HCT116 (cell line): ENCODE measurements around the gene HOXD8. TPM values are rescaled to one million over a fixed set of nuclear protein-coding genes. Genes with fewer than 3 reads are reported as not detected.

Experiments used
- ATAC-seq: fragments of 200-7000 bp; cut with Tn5 transposase; 2 replicates; pipeline ENCODE4 v1.9.1; 2020; ENCODE audit warnings: mild to moderate bottlenecking, moderate library complexity
- BruUV-seq: library from RNA; stranded (reverse); fragments of 400-500 nt; replicated peaks from 2 replicates; lab custom pipeline; 2021; lab: Mats Ljungman, UMichigan
- CTCF ChIA-PET: fragments of 300-600 bp; sonication (Branson Sonifier 250); formaldehyde crosslinking; loops from one replicate; lab custom pipeline; 2021; ENCODE audit warnings: antibody characterized with exemption; lab: Charles Lee
- POLR2A ChIA-PET: fragments of 300-600, 350-600 bp; sonication (Branson Sonifier 250); formaldehyde crosslinking; loops from one replicate; lab custom pipeline; 2021; ENCODE audit warnings: antibody characterized with exemption; lab: Charles Lee
- RAD21 ChIA-PET, 2 experiments: fragments of 300-600 bp; sonication (Branson Sonifier 250); formaldehyde crosslinking; loops; one replicate each; lab custom pipeline; 2023; ENCODE audit warnings: low total read pairs in 2 of 2; ENCODE audit not compliant: uncharacterized antibody in 2 of 2, unreplicated experiment in 2 of 2, low non-redundant PET in 1 of 2; lab: Charles Lee
- DNase-seq: peaks from one replicate; pipeline ENCODE4 v3.0.0-alpha.2; 2010; ENCODE audit warnings: low read depth, low spot score
- H2AFZ ChIP-seq: fragments of 200-600 bp; shearing (Covaris generic), sonication (generic); 2 replicates; pipeline ENCODE4 v1.6.1; 2017; ENCODE audit warnings: low read depth, mixed run types, mixed read lengths, antibody characterized with exemption, low read length; ENCODE audit not compliant: poor library complexity, severe bottlenecking
- H3K27ac ChIP-seq: 2 replicates; pipeline ENCODE4 v1.5.1; 2012; ENCODE audit warnings: low read depth, low read length
- H3K27me3 ChIP-seq: fragments of 200-600 bp; sonication (generic); 2 replicates; pipeline ENCODE4 v1.6.1; 2016; ENCODE audit warnings: mixed run types, low read length, mixed read lengths; ENCODE audit not compliant: insufficient read depth
- H3K36me3 ChIP-seq, 2 experiments: fragments of 200-500 bp in 1 of 2; fragments of 200-600 bp in 1 of 2; sonication (Bioruptor generic) in 1 of 2; sonication (generic) in 1 of 2; 2 replicates each; pipeline versions ENCODE4 v1.5.1 to v1.6.1; 2014 to 2016; ENCODE audit warnings: low read length in 2 of 2, inconsistent platforms in 1 of 2, mixed read lengths in 1 of 2, mixed run types in 1 of 2; ENCODE audit not compliant: insufficient read depth in 2 of 2, control insufficient read depth in 1 of 2
- H3K4me1 ChIP-seq, 2 experiments: fragments of 200-600 bp in 1 of 2; sonication (generic) in 1 of 2; 2 replicates each; pipeline versions ENCODE4 v1.5.1 to v1.6.1; 2012 to 2017; ENCODE audit warnings: low read length in 2 of 2, inconsistent platforms in 1 of 2, mild to moderate bottlenecking in 1 of 2, mixed read lengths in 1 of 2, mixed run types in 1 of 2, moderate library complexity in 1 of 2; ENCODE audit not compliant: insufficient read depth in 2 of 2, control insufficient read depth in 1 of 2
- H3K4me2 ChIP-seq: fragments of 200-600 bp; sonication (generic); 2 replicates; pipeline ENCODE4 v1.6.1; 2017; ENCODE audit warnings: mixed run types, low read length, mixed read lengths
- H3K4me3 ChIP-seq, 2 experiments: fragments of 200-600 bp in 1 of 2; sonication (generic) in 1 of 2; replicated peaks in 1 of 2; 2 replicates each; pipeline ENCODE4 v1.5.1; 2011 to 2016; ENCODE audit warnings: low read length in 2 of 2, control low read depth in 1 of 2, low read depth in 1 of 2, mild to moderate bottlenecking in 1 of 2, mixed read lengths in 1 of 2, mixed run types in 1 of 2
- H3K79me2 ChIP-seq: fragments of 200-600 bp; sonication (generic); 2 replicates; pipeline ENCODE4 v1.6.1; 2017; ENCODE audit warnings: mild to moderate bottlenecking, mixed run types, low read length, moderate library complexity, mixed read lengths; ENCODE audit not compliant: insufficient read depth
- H3K9ac ChIP-seq: fragments of 200-600 bp; sonication (generic); 2 replicates; pipeline ENCODE4 v1.6.1; 2016; ENCODE audit warnings: low read length, mixed read lengths
- H3K9me2 ChIP-seq: fragments of 200-600 bp; sonication (generic), shearing (Covaris generic); 2 replicates; pipeline ENCODE4 v1.6.1; 2017; ENCODE audit warnings: mixed run types, mild to moderate bottlenecking, moderate library complexity; ENCODE audit not compliant: insufficient read depth
- H3K9me3 ChIP-seq, 2 experiments: fragments of 200-500 bp in 1 of 2; fragments of 200-600 bp in 1 of 2; sonication (Bioruptor generic) in 1 of 2; sonication (generic) in 1 of 2; 2 replicates each; pipeline ENCODE4 v1.6.1; 2014 to 2017; ENCODE audit warnings: low read length in 2 of 2, mixed read lengths in 2 of 2, inconsistent platforms in 1 of 2, low read depth in 1 of 2, mild to moderate bottlenecking in 1 of 2, mixed run types in 1 of 2, moderate library complexity in 1 of 2; ENCODE audit not compliant: control insufficient read depth in 1 of 2, insufficient read depth in 1 of 2
- H4K20me1 ChIP-seq: fragments of 200-600 bp; sonication (generic), shearing (Covaris generic); 2 replicates; pipeline ENCODE4 v1.6.1; 2017; ENCODE audit warnings: mixed run types, mild to moderate bottlenecking, moderate library complexity; ENCODE audit not compliant: insufficient read depth
- ATF3 ChIP-seq: IDR thresholded peaks from 2 replicates; pipeline ENCODE4 v1.6.1; 2012
- CTCF ChIP-seq, 3 experiments: fragments of 200-600 bp in 1 of 3; sonication (generic) in 1 of 3; IDR thresholded peaks in 2 of 3; conservative IDR thresholded peaks in 1 of 3; 2 replicates each; pipeline ENCODE4 v1.5.1; 2012 to 2017; ENCODE audit warnings: low read depth in 2 of 3, low read length in 2 of 3, antibody characterized with exemption in 1 of 3, borderline replicate concordance in 1 of 3, control low read depth in 1 of 3, mild to moderate bottlenecking in 1 of 3, mixed read lengths in 1 of 3, mixed run types in 1 of 3, moderate library complexity in 1 of 3; ENCODE audit not compliant: insufficient read depth in 1 of 3
- EGR1 ChIP-seq: IDR thresholded peaks from 2 replicates; pipeline ENCODE4 v1.6.1; 2012; ENCODE audit warnings: low read depth
- POLR2AphosphoS5 ChIP-seq: IDR thresholded peaks from 2 replicates; pipeline ENCODE4 v1.6.1; 2011; ENCODE audit warnings: mild to moderate bottlenecking, low read depth, low read length, moderate library complexity
- SIN3A ChIP-seq: IDR thresholded peaks from 2 replicates; pipeline ENCODE4 v1.6.1; 2012; ENCODE audit warnings: low read depth
- SP1 ChIP-seq: IDR thresholded peaks from 2 replicates; pipeline ENCODE4 v1.6.1; 2012; ENCODE audit warnings: low read depth
- SRF ChIP-seq: IDR thresholded peaks from 2 replicates; pipeline ENCODE4 v1.6.1; 2012; ENCODE audit warnings: low read depth
- TCF7L2 ChIP-seq: IDR thresholded peaks from 2 replicates; pipeline ENCODE4 v1.7.0; 2011; ENCODE audit warnings: borderline replicate concordance, inconsistent platforms; ENCODE audit not compliant: insufficient read depth, insufficient read length; ENCODE audit errors: extremely low read depth
- intact Hi-C: fragments of 100-400 bp; cut with micrococcal nuclease; formaldehyde crosslinking; loops from 2 replicates; pipeline ENCODE4 v1.10.0; 2022
- total RNA-seq: library from RNA; stranded (reverse); gene quantifications from one replicate; pipeline ENCODE4 v1.2.1, GENCODE V29; 2021; ENCODE audit not compliant: unreplicated experiment
- TF ChIP-seq, protein P1 (sequence below): IDR thresholded peaks from 2 replicates; pipeline ENCODE4 v1.6.1; 2012

The HOXD8 gene
- total RNA-seq, 1 experiment from 2014 or later: 6.0 TPM

DNA sequence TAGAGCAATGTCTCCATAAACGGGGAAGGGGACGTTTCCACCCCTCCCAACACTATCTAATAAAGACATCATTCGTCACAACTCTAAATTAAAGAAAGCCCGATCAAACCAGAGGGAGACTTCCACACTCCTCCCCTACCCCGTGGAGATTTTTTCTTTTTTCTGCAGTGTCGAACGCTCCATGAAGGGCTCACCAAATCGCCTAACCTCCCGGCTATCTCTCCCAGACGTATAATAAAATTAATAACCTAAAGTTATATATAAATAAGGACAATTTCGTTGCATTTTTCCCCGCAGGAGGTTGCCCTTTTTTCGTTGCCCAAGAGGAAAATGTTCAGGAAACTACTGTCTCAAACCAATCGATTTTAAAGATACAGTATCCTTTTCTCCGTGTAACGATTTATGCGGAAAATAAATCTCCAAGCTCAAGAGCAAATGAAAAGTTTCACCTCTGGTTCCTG is 48.1 kb upstream of the HOXD8 start (continued):
- TF ChIP-seq CTCF (IDR thresholded peaks at IDR 0.05 in 2 of 3, conservative IDR thresholded peaks at IDR 0.05 in 1 of 3; ENCODE audit: borderline replicate concordance in 1 of 3, insufficient read depth in 1 of 3, low read depth in 2 of 3, low read length in 2 of 3): no peak
- no peak for TF ChIP-seq ATF3
- no peak for TF ChIP-seq TCF7L2
- no peak for TF ChIP-seq POLR2AphosphoS5
- TF ChIP-seq, all 23 proteins: peak for 0

DNA sequence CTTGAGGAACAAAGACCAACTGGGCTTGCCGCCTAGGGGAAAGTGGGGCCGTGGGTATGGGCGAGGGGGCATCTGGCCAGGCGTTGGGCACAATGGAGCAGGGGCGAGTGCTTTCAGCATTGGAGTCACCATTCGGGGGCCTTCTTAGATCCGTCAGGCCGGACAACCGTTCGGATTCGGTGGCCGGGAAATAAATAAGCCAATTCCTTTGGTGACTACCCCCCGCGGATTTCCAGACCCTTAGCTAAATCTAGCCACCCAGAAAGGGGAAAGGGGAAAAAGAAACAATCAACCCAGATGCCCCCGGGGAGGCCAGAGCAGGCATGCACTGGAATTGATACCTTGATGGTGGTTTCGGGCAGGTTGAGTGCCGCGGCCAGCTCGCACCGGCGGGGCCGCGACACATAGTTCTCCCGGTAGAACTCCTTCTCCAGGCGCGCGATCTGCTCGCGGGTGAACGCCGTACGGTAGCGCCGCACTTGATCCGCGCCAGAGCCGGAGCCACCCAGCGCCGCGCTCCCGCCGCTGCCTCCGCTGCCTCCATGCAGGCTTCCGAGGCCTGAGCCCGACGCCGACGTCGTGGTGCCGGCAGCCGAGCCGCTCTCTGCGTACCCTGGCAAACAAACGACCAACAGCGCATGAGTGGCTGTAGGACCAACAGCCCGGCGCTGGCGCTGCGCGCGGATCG is 47.5 kb upstream of the HOXD8 start:
- no TSS peak for BruUV-seq
- ChIA-PET POLR2A (no interaction called here), CTCF (no interaction called here), RAD21 (no interaction called here)
- no peak overlapping the region for H3K4me3 ChIP-seq
- H4K20me1 ChIP-seq: no peaks in the 10 kb centered on the region
- ATAC-seq (no peak), DNase-seq (no peak)
- intact Hi-C loops: loop anchor here (5.0 kb wide), 1 partner anchor 1385 kb away; no protein-coding TSS in a partner anchor
- no peak overlapping the region for H3K4me2 ChIP-seq
- no peaks in the 10 kb centered on the region for H3K36me3 ChIP-seq
- no peak overlapping the region for H2AFZ ChIP-seq
- H3K9me2 ChIP-seq: no peaks in the 10 kb centered on the region
- no peaks in the 10 kb centered on the region for H3K79me2 ChIP-seq
- no peak for TF ChIP-seq SRF
- TF ChIP-seq SP1: no peak
- TF ChIP-seq EGR1: no peak
- no peak for TF ChIP-seq CTCF (IDR thresholded peaks at IDR 0.05 in 2 of 3, conservative IDR thresholded peaks at IDR 0.05 in 1 of 3; ENCODE audit: borderline replicate concordance in 1 of 3, insufficient read depth in 1 of 3, low read depth in 2 of 3, low read length in 2 of 3)
- no peak for TF ChIP-seq SIN3A
- TF ChIP-seq, protein P1, sequence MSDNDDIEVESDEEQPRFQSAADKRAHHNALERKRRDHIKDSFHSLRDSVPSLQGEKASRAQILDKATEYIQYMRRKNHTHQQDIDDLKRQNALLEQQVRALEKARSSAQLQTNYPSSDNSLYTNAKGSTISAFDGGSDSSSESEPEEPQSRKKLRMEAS: no peak
- no peaks in the 10 kb centered on the region for H3K4me1 ChIP-seq
- H3K9ac ChIP-seq: no peak overlapping the region
- no peaks in the 10 kb centered on the region; a peak in 1 of 4 replicates for H3K9me3 ChIP-seq
- H3K27me3 ChIP-seq: no peaks in the 10 kb centered on the region
- H3K27ac ChIP-seq: no peak overlapping the region
